ENCODE results near the gene CACNA2D3. TPM values are rescaled to one million over a fixed set of nuclear protein-coding genes. Genes with fewer than 3 reads are reported as not detected.

The CACNA2D3 gene
- total RNA-seq, 1 experiment from 2014 or later = 1.6 TPM

DNA sequence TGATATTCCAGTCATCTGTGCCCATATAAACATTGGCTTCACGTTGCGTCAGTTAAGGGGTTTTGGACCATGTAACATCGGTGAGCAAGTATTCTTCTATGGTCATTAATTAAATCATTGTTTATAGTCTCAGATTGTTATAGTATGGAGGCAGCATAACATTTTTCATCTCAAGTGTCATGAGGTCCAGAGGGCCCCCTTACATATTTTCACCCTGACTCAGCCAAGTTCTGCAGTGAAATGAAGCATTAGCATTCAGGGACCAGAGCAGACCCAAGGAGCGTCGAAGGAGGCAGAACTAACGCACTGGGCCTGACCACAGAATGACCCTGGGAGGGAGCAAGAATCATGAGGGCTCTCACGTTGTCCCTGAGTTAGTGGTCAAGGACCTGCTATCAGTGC is 634.0 kb downstream of the CACNA2D3 start:
- no peak for DNase-seq
- H3K4me3 ChIP-seq (ENCODE audit: insufficient read depth, low read depth, low read length) = no peak overlapping the region
- H3K27me3 ChIP-seq (ENCODE audit: control insufficient read depth, insufficient read depth, low read length) = no peaks in the 10 kb centered on the region
- H3K36me3 ChIP-seq (replicated peaks; ENCODE audit: control insufficient read depth, insufficient read depth, low read length) = no peaks in the 10 kb centered on the region; the same call in 1 of the 2 replicates

GRCh38 chr3:54758461-54758860 is 636.1 kb downstream of the CACNA2D3 start:
- Histone ChIP-seq H3K4me3 (ENCODE audit: insufficient read depth, low read depth, low read length) (no peak overlapping the region), H3K36me3 (replicated peaks; ENCODE audit: control insufficient read depth, insufficient read depth, low read length) (no peaks in the 10 kb centered on the region; the same call in 1 of the 2 replicates), H3K27me3 (ENCODE audit: control insufficient read depth, insufficient read depth, low read length) (no peaks in the 10 kb centered on the region)
- DNase-seq = no peak

GRCh38 chr3:54759166-54759565 is 636.8 kb downstream of the CACNA2D3 start:
- Histone ChIP-seq H3K4me3 (ENCODE audit: insufficient read depth, low read depth, low read length) (no peak overlapping the region), H3K27me3 (ENCODE audit: control insufficient read depth, insufficient read depth, low read length) (no peaks in the 10 kb centered on the region)

GRCh38 chr3:54760201-54760600 is 637.8 kb downstream of the CACNA2D3 start:
- no peaks in the 10 kb centered on the region for H3K27me3 ChIP-seq (ENCODE audit: control insufficient read depth, insufficient read depth, low read length)
- no peak overlapping the region for H3K4me3 ChIP-seq (ENCODE audit: insufficient read depth, low read depth, low read length)
- H3K36me3 ChIP-seq (replicated peaks; ENCODE audit: control insufficient read depth, insufficient read depth, low read length) = no peaks in the 10 kb centered on the region
- DNase-seq = no peak

More at GRCh38 chr3:54759166-54759565, 636.8 kb downstream of the CACNA2D3 start:
- no peak for DNase-seq
- H3K36me3 ChIP-seq (replicated peaks; ENCODE audit: control insufficient read depth, insufficient read depth, low read length) = no peaks in the 10 kb centered on the region; the same call in 1 of the 2 replicates

DNA sequence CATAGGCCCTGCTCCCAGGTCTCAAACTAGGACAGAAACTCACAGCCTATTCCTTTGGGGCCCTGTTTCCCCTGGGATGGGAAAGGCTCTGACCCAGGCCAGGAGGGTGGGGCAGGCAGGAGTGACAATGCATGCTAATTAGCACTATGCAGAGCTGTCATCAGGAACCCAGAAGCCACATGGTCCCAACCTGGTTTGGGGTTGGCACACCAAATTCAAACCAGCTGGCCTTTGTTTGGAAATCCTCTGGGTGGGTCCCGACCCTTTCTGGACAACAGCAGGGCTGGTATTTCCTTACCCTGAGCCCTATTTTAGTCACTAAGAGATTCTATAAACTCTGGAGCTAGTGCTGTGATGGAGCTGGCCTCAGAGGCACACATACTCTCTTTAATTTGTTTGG is 639.3 kb downstream of the CACNA2D3 start:
- H3K36me3 ChIP-seq (replicated peaks; ENCODE audit: control insufficient read depth, insufficient read depth, low read length) = no peaks in the 10 kb centered on the region
- no peak for DNase-seq
- no peak overlapping the region for H3K4me3 ChIP-seq (ENCODE audit: insufficient read depth, low read depth, low read length)
- no peaks in the 10 kb centered on the region for H3K27me3 ChIP-seq (ENCODE audit: control insufficient read depth, insufficient read depth, low read length)

- Histone ChIP-seq H3K36me3 (replicated peaks; ENCODE audit: control insufficient read depth, insufficient read depth, low read length) (no peaks in the 10 kb centered on the region), H3K4me3 (ENCODE audit: insufficient read depth, low read depth, low read length) (no peak overlapping the region), H3K27me3 (ENCODE audit: control insufficient read depth, insufficient read depth, low read length) (no peaks in the 10 kb centered on the region)
- DNase-seq = no peak
Measured at GRCh38 chr3:54764911-54765310, 642.6 kb downstream of the CACNA2D3 start.

DNA sequence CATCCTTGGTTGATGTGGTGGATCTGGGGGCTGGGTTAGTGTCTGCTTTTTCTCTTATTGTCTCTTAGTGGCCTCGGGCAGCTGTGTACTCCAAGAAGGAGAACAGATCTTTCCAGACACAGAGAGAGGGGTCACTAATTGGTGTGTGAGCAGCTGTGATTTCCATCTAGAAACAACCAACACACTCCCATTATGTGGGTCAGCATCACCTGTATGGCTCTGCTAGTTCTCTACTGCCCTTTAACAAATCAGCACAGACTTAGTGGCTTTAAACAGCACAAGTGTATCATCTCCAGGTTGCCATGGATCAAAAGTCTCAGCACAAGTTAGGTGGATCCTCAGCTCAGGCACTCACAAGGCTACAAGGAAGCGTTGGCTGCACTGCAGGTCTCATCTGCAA is 648.7 kb downstream of the CACNA2D3 start:
- DNase-seq = no peak
- Histone ChIP-seq H3K27me3 (ENCODE audit: control insufficient read depth, insufficient read depth, low read length) (no peaks in the 10 kb centered on the region), H3K4me3 (ENCODE audit: insufficient read depth, low read depth, low read length) (no peak overlapping the region)

DNA sequence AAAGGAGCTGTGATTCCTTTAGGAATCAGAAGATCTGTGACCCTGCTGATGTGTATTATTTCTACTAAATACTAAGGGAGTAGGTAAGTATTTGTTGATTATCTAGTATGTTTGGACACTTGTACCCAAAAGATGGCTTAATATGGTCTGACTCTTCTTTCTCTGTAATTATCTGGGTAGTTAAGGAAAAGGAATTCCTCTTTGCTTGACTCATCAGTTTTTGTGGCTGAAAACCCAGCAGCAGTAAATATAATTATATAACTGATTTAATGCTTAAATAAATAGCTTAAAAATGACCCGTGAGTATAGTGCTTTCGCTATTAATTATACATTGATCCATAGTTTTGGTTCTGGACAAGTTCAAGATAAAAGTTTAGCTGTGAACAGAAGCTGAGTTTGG is 649.7 kb downstream of the CACNA2D3 start:
- no peak overlapping the region for H3K4me3 ChIP-seq (ENCODE audit: insufficient read depth, low read depth, low read length)
- H3K36me3 ChIP-seq (replicated peaks; ENCODE audit: control insufficient read depth, insufficient read depth, low read length) = no peaks in the 10 kb centered on the region
- no peaks in the 10 kb centered on the region for H3K27me3 ChIP-seq (ENCODE audit: control insufficient read depth, insufficient read depth, low read length)
- DNase-seq = no peak

More for the DNA sequence above, 648.7 kb downstream of the CACNA2D3 start:
- no peaks in the 10 kb centered on the region for H3K36me3 ChIP-seq (replicated peaks; ENCODE audit: control insufficient read depth, insufficient read depth, low read length)

- Histone ChIP-seq H3K27me3 (ENCODE audit: control insufficient read depth, insufficient read depth, low read length) (no peaks in the 10 kb centered on the region), H3K36me3 (replicated peaks; ENCODE audit: control insufficient read depth, insufficient read depth, low read length) (no peaks in the 10 kb centered on the region), H3K4me3 (ENCODE audit: insufficient read depth, low read depth, low read length) (no peak overlapping the region)
- DNase-seq = no peak
Measured at GRCh38 chr3:54772746-54773145, 650.4 kb downstream of the CACNA2D3 start.

DNA sequence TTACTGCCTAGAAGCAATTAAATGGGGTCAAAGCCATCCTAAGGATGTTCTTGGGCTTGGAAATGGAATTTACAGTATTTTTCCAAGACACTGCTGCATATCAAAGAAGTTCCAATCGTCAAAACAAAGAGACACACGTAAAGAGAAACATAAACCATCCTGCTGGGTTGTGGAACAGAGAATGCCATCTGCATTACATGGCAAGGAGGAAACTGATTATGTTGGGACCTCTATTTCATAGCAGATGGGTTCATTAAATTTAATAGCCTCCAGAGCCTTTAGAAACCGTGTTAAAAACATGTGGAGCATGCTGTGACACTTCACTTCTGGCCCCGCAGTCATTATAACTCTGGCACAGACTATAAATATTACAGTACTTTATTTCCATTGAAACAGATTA is 650.9 kb downstream of the CACNA2D3 start:
- Histone ChIP-seq H3K27me3 (ENCODE audit: control insufficient read depth, insufficient read depth, low read length) (no peaks in the 10 kb centered on the region), H3K4me3 (ENCODE audit: insufficient read depth, low read depth, low read length) (no peak overlapping the region), H3K36me3 (replicated peaks; ENCODE audit: control insufficient read depth, insufficient read depth, low read length) (no peaks in the 10 kb centered on the region)
- no peak for DNase-seq

DNA sequence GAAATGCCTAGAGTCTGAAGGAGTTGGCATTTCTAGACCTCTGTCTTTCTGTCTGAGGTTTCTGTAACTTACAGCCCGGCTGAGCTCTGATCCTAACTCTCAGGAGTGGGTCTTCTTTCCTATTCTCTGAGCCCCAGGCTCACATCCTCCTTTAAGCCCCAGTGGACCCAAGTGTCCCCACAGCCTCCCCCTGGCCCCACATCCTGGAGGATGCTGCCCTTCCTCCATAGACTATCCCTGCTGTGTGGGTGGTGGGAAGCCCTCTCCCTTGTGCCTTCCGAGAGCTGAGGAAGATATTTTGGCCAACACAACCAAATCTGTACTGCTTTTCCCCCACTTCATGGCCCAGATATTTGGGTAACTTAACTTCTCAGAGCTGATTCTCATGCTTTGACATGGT is 654.2 kb downstream of the CACNA2D3 start:
- DNase-seq = no peak
- H3K36me3 ChIP-seq (replicated peaks; ENCODE audit: control insufficient read depth, insufficient read depth, low read length) = no peaks in the 10 kb centered on the region
- no peaks in the 10 kb centered on the region for H3K27me3 ChIP-seq (ENCODE audit: control insufficient read depth, insufficient read depth, low read length)
- no peak overlapping the region for H3K4me3 ChIP-seq (ENCODE audit: insufficient read depth, low read depth, low read length)

- Histone ChIP-seq H3K36me3 (replicated peaks; ENCODE audit: control insufficient read depth, insufficient read depth, low read length) (no peaks in the 10 kb centered on the region), H3K4me3 (ENCODE audit: insufficient read depth, low read depth, low read length) (no peak overlapping the region), H3K27me3 (ENCODE audit: control insufficient read depth, insufficient read depth, low read length) (no peaks in the 10 kb centered on the region)
- DNase-seq = no peak
Measured at GRCh38 chr3:54777141-54777540, 654.8 kb downstream of the CACNA2D3 start.

- H3K4me3 ChIP-seq (ENCODE audit: insufficient read depth, low read depth, low read length) = no peak overlapping the region
- no peaks in the 10 kb centered on the region for H3K27me3 ChIP-seq (ENCODE audit: control insufficient read depth, insufficient read depth, low read length)
- no peaks in the 10 kb centered on the region; the same call in 1 of the 2 replicates for H3K36me3 ChIP-seq (replicated peaks; ENCODE audit: control insufficient read depth, insufficient read depth, low read length)
- DNase-seq = no peak
Measured at GRCh38 chr3:54780336-54780735, 658.0 kb downstream of the CACNA2D3 start.

GRCh38 chr3:54781728-54782127 is 659.4 kb downstream of the CACNA2D3 start:
- Histone ChIP-seq H3K27me3 (ENCODE audit: control insufficient read depth, insufficient read depth, low read length) (no peaks in the 10 kb centered on the region), H3K36me3 (replicated peaks; ENCODE audit: control insufficient read depth, insufficient read depth, low read length) (no peaks in the 10 kb centered on the region; the same call in 1 of the 2 replicates), H3K4me3 (ENCODE audit: insufficient read depth, low read depth, low read length) (no peak overlapping the region)
- no peak for DNase-seq

DNA sequence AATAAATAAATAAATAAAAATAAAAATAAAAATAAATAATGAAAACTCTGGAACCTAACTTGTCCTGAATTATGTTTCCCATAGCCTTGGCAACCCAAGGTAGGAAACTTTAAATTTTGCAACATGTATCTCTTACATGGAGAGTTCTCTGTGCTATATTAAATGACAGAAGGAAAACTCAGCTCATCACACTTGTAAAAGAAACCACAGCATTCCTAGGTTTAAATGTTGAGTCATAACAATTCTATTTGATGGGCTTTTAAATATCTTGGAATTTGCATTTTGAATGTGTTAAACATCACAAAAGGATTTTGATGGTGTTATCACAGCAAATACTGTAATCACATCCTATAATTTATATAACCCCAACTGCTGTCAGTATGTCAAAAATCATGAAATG is 661.3 kb downstream of the CACNA2D3 start:
- no peaks in the 10 kb centered on the region; the same call in 1 of the 2 replicates for H3K36me3 ChIP-seq (replicated peaks; ENCODE audit: control insufficient read depth, insufficient read depth, low read length)
- H3K27me3 ChIP-seq (ENCODE audit: control insufficient read depth, insufficient read depth, low read length) = no peaks in the 10 kb centered on the region
- H3K4me3 ChIP-seq (ENCODE audit: insufficient read depth, low read depth, low read length) = no peak overlapping the region
- DNase-seq = no peak

DNA sequence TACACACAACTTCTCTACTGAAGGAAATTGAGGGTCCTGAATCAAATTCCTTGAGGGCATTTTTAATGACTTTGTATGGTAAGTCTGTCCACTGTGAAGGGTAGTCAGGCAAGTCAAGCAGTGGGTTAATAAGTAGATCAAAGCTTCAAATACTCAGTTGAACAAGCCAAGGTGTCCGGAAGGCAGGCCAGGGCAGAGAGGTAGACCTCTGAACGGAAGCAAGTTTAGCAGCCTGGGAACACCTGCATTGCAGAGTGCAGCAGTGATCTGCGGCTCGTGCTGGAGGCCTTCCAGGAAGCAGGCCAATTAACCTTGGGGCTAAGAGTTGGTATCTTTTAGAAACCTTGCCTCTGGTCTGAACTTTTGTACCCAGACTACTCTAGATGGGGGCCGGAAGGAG is 661.7 kb downstream of the CACNA2D3 start:
- Histone ChIP-seq H3K4me3 (ENCODE audit: insufficient read depth, low read depth, low read length) (no peak overlapping the region), H3K27me3 (ENCODE audit: control insufficient read depth, insufficient read depth, low read length) (no peaks in the 10 kb centered on the region), H3K36me3 (replicated peaks; ENCODE audit: control insufficient read depth, insufficient read depth, low read length) (no peaks in the 10 kb centered on the region; the same call in 1 of the 2 replicates)
- DNase-seq = no peak

Measured in H7 (cell line).